Cerebellar cortex (tissue), 1 donor: ENCODE results near the gene GRK3.
"Not testable (repeated sequence)": the region's sequence is repeated elsewhere in the genome, so short reads cannot be mapped to it uniquely, and the experiment has no call there.

Experiments
- DNase-seq: peaks from one replicate; pipeline ENCODE4 v3.0.0-alpha.2; 2015; ENCODE audit warnings: low spot score

The GRK3 gene

DNA sequence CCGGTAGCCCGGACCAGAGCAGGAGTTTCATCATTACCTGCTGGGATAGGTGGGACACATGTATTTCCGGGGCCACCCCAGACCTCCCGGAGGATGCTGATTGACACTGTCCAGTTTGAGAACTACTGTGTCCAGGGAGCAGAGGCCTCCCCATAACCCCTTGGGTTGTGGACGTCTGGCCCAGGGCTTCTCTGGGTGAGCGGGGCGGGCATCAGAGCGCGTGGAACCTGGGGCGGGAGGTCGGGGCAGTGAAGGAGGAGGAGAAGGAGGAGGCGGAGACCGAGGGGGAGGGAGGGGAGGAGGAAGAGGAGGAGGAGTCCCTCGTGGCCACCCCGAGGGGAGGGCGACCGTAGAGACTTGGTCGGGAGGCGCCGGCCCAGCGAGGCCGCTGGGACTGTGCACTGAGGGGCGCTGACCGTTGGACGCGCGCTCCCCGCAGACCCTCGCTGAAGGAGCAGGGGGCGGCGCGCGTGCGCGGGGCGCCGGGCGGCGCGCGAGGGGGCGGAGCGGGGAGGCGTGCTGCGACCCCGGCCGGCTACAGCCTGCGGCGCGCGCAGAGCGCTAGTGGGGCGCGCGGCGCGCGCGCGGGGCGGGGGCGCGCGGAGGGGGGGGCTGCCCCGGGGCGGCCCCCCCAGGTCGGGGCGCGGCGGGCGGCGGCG, at the start of gene GRK3:
TSS of gene GRK3 (plus strand) at position 356 of the 659 bp plus-strand sequence. CDS start 366 bp downstream, outside the sequence.
- DNase-seq, result peak; percentile 66

DNA sequence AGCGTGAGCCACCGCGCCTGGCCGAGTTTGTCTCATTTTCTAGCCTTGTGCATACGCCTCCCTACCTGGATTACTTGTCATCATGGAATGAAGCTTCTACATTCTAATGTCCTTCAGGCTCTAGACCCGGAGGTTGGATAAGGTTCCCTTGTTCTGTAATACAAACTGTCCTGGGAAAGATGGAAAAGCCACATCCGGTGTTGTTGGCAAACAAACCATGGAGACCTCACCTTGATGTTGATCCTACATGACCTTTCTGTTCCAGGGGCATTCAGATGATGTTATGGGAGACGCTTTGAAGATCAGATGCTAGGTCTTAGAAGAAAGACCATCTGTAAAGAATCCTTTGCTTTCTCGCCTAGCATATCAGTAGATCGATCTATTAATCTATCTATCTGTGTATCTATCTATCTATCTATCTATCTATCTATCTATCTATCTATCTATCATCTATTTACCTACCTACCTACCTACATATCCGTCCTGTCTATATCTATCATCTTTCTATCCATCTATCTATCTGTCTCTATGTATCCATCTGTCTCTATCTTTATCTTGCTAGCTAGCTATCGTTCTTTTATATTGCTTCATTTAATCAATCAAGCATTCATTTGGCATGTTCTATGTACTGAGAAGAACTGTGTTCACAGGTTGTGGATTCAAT, 46.3 kb upstream of the GRK3 start:
- DNase-seq, result no peak

DNA sequence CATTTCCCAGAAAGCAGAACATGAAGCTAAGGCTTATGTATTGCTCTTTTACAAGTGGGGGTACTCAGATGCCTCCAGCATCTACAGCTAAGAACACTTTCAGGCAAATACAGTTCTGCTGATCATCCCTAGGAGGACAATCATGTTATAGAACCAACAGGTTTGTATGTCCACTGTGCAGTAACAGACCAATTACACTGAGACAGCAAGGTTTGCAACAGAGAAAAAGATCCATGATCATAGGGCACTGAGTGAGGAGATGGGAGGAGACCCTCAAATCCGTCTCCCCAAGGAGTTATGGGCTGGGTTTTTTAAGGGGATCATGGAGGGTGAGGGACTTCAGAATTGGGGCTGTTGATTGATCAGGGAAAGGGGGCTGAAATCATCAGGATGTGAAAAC, 39.1 kb upstream of the GRK3 start:
- no peak for DNase-seq

DNA sequence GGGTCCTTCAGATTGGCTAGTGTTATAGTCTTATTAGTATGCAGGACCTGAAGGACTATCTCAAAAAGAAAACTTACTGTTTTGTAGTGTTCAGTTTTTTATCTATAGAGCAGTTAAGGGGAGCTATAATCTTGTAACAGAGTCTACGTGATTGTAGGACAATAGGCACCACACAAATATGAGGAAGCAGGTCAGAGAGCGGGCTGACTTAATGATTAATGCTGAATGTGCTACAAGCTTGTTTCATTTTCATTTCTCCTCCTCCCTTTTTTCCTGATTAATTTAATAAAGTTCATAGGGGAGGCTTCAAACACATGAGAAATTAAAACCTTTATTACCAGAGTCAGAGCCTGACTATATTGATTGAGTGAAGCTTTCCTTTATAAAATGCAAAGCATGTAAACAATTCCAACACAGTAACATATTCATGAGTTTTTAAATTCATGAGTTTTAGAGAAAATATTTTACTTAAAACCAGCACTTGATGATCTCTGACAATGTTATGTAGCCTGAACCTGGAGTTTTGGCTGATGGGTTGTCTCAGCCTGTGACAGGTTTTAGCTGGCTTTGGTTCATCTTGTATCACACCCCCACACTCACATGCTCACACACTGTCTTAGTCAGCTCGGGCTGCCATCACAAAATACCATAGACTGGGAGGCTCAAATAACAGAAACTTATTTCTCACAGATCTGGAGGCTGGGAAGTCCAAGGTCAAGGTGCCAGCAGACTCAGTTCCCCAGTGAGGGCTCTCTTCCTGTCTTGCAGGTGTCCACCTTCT, 38.5 kb upstream of the GRK3 start:
- not testable (repeated sequence) for DNase-seq

DNA sequence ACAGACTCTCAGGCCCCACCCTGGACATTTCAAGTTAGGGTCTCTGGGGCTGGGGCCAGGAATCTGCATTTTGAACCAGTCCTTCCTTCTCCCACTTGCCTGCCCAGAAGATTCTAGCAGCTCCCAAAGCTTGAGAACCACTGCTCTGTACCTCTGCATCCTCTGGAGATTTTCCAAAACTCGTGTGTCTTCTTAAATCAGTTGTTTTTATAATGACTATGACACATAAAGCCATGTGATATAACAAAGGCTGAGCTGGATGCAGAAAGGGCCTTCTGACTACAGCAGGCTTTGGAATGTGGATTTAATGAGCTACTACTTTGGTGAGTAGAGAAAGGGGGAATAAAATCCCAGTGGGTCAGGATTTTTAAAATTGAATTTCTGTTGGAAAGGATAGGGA, 37.5 kb upstream of the GRK3 start:
- not testable (repeated sequence) for DNase-seq

DNA sequence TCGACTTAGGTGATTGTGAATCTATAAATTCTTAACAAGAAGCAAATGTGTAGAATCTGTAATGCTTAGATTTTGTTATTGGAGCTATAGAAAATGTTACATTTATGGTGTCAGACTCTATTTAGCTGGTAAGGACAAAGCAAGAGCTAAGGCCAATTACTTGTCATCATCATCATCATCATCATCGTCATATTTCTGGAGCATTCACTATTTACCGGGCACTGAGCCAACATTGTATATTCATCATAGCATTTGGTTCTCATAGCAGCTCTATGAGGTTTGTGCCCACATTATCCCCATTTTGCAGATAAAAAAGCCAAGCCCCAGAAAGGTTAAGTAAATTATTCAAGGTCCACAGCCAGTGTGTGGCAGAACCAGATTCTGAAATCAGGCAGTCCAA, 36.4 kb upstream of the GRK3 start:
- DNase-seq, result not testable (repeated sequence)

DNA sequence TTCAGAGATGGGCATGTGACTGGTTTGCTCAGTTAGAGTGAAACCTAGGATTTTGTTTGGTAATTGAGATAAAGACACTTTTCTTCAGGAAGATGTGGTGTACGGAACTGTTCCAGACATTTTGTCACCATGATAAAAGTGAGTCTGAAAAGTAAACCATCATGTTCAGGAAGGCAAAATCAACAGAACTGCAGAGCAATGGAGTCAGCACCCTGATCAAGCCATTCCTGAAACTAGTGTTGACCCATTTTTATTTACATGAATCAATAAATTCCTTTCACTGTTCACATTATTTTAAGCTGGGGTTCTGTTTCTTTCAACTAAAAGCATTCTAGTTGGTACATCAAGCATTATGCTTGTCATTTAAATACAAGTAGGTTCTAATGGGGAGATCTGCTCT, 35.4 kb upstream of the GRK3 start:
- not testable (repeated sequence) for DNase-seq

DNA sequence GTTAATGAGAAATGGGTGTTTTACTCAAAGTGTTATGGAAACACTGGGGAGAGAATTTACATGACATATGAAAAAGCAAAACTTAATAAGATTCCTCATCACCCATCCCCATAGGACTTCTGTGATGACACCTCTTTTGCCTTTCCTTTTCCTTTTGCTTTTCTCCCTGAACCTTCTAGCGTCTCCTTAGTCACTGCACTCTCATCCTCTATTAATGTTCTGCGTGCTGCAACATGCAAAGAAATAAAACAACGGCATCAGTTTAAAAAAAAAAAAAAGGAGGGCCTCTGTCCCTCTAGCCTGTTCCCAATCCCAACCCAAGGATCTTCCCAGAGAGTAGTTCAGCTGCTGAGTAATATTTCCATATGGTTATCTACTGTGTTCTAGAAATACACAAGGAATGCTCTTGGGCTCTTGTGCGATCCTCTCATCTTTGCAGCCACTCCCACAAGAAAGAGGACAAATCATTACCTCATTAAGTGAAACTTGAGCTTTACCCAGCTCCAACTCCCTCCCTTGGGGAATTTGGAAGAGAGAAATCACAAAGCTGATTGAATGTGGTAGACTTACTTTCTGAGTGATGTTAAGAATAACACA, 34.8 kb upstream of the GRK3 start:
- not testable (repeated sequence) for DNase-seq

DNA sequence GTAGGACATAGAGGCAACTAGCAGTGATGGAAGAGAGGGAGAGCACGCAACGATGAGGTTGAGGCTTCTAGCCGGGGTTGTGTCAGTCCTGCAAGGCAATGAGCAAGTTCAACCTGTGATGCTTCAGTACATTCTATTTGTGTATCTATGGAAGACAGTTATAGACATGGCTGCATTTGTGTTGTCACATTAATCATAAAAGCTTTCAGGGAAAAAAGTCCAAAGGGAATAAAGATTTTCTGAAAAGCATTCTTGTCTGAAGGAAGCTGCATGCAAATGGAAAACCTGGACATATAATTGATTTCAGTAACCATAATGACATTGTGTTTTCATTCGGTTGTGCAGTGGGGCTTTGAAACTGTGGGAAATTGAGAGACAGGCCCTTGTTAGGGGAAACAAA, 32.8 kb upstream of the GRK3 start:
- not testable (repeated sequence) for DNase-seq

DNA sequence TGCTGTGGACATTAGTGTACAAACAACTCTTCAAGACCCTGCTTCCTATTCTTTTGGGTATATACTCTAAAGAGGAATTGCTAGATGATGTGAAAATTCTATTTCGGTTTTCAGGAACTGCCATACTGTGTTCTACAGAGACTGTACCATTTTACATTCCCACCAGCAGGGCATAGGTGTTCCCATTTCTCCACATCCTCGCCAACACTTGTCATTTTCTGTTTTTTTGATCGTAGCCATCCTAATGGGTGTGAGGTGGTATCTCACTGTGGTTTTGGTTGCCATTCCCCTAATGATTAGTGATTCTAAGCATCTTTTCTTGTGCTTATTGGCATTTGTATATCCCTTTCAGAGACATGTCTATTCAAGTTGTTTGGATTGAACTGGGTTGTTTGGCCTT, 29.8 kb upstream of the GRK3 start:
- no peak for DNase-seq

DNA sequence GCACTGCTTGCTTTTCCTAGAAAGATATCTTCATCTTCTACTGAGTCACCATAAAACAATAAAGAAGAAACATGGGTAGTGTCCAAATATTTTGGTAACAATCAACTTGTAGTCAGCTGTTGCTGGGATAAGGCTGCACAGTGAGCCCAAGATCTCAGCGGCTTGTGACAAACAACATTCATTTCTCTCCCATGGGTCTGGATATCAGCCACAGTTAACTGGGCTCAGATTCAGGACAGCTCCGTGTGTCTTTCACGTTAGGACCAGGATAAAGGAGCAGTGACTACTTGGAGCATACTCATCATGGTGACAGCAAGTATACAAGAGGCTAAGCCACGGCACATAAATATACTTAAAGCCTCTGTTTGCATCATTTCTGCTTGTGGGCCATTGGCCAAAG, 27.9 kb upstream of the GRK3 start:
- DNase-seq, result peak; percentile 48

DNA sequence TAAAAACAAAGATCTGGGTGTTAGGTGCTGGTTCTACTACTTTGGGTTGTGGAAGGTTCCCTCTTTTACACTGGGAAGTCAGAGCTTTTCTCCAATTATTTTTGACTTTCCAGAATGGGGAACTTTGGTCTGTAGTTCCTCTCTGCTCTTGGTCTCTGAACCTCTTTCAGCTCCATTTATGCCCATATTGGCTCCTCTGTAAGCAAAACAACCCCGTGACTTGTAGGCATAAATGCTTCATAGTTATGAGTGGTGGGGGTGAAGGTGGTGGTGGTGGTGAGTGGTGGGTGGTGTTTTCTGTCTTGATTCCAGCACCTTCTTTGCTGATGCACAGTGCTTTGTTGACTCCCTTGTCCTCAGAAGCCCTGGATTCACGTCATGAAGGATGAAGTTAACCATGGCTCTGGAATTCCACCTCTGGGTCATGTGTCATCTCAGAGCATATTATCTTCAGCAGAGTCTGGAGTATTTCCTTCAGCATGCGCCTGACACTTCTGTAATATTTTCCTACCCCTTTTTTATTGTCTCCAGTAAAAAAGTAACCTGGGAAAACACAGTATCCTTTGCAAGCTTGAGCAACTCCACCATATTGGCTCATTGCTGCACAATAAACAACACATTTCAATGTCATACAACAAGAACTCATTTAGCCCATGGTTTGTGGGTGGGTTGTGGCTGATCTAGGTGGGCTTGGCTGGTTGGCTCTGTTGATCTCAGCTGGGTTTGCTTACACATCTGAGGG, 24.1 kb upstream of the GRK3 start:
- DNase-seq, result no peak

DNA sequence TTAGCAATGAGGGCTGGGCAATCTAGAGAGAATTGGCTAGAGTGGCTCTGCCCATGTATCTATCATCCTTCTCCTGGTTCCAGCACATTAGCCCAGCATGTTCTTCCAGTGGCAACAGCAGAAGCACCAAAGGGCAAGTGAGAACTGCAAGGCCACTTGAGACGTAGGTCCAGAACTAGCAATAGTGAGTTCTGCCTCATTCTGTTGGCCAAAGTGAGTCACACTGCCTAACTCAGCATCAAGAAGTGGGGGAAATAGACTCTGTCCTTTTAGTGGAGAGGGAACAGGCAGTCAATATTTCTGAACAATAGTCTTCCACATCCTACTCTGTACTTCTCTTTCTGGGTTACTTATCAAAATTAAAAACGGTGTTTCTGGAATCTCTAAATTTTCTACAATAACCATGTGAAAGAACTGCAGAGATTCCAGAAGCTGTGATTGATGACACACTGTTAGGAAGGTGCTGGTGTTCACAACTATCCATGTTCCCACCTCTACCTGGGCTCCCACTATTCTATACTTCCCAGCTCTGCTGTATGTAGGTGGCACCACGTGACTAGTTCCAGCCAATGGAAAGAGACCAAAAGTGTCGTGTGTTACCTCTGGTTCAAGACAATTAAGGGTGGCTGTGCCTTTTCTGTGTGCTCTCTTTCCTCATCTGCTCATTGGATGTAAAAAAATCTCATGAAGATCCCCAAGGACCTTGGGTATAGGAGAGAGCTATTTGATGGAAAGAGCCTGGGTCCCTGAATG, 23.4 kb upstream of the GRK3 start:
- DNase-seq, result no peak

DNA sequence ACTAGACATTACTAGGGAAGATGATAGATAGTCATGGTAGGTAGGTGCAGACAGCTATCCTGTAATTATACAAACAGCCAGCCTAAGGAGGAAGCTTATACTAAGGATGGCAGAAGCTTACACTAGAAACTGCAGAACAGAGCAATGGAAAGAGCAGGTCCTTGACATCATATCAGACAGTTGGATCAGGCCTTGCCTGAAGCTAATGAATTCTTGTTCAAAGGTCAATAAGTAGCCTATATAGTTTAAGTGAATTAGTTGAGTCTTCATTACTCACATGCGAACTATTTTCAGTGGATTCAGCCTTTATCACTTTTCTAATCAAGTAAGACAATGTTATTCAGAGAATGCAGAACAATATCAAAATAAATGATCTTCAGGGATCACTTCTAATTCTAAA, 22.3 kb upstream of the GRK3 start:
- no peak for DNase-seq

DNA sequence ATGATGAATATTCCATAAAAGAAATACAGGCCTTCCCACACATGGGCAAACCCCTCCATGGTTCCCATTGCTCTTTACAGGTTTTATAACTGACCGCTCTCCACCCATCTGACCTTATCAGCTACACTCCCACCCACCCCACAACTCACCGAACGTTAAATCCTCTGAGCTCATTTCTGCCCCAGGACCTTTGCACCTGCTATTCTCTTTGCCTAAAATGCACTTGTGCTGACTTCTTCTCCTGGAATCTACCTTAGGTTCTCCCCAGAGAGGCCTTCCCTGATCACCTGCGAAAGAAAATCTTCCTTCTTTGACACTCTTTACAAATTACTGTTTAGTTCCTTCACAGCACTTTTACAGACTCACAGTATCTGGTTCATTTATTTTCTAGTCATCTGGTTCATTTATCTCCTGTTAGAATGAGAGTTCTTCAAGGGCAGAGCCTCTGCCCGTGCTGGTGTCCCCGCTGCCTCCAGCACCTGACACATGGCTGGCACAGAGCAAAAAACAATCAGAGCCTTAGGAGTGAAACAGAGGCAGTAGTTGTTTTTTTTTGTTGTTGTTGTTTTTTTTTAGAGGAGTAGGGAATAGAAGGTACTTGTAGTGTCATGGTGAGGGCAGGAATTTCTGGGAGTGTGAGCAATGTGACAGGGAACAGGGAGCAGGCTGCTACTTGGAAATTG, 21.6 kb upstream of the GRK3 start:
- DNase-seq, result no peak

DNA sequence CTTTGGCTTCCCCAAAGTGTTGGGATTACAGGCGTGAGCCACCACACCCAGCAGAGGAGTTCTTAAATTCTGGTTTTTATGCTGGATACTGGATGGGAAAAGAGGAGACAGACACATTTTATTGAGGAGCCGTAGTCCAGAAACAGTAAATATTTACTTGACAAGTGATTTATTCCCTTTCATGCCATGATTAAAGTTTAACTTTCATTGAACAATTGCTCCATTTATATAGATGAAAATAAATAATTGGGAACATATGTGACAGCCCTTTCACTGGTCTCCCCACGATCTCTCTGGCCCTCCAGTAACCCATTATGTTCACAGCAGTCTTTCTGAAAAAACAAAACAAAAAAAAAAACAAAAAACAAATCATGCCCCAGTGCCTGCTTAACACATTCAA, 19.3 kb upstream of the GRK3 start:
- no peak for DNase-seq

DNA sequence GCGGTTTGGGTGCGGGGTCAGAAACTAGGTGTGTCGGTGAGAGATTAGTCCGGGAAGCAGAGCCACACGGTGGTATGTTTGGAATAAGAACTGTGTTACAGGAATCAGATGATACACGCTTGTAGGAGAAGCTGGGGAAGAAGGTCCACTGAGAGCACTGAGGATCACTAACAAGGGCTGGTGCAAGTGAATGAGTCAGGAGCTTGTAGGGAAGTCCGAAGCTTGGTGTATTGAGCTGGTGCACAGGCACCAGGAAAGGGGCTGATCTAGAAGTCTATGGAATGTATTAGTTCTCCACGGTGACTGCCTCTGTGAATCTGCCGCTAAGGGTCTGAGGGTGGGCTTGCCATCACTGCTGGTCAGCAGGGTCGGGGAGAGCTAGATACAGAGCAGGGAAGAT, 18.8 kb upstream of the GRK3 start:
- DNase-seq, result no peak

DNA sequence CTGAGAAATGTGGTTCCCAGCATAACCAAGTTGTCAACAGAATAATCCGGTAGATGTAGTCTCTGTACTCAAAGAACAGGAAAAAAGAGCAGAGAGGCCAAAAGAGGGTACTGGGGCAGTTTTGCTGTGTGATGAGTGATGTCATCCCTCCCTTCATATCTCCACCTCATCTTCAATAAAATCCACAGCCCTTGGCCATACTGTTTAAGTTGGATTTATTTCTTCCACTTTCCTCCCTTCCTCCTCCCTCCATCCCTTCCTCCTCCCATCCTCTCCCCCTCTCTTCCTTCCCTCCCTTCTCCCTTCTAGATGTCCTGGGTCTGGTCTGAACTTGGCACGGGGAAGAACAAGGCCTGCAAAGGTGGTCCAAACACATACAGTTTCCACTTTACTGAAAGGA, 18.2 kb upstream of the GRK3 start:
- no peak for DNase-seq

DNA sequence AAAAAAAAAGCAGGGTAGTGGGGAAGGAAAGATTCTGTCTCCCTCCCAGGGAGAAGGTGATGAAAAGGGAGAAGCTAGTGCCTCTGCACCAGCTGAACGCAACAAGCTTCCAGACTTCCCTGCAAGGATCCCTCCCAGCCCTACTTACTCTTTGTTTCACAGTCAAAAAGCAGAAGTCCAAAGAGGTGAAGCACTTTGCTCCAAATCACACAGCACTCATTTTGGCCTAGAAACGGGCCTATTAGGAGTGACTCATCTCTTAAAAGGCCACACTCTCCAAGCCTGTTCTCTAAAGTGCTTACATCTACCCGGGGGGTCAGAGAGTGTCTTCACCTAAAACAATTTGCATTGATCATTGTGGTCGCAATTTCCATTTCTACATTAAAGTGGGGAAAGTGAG, 17.7 kb upstream of the GRK3 start:
- no peak for DNase-seq

DNA sequence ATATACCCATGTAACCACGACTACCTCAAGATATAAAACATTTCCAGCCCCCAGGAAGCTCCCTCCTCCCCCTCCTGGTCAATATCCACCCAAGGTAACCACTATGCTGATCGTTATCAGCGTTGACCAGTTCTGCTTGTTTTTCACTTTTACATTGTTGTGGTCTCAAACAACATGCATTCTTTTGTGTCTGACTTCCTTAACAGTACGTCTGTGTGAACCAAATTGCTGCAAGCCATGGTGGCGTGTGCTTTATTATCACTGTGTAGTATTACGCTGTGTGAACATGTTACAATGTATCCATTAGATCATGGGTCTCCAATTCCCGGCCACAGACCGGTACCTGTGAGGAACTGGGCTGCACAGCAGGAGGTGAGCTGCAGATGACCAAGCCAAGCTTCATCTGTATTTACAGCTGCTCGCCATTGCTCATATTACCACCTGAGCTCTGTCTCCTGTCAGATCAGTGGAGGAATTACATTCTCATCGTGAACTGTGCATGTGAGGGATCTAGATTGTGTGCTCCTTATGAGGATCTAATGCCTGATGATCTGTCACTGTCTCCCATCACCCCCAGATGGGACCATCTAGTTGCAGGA, 15.5 kb upstream of the GRK3 start:
- no peak for DNase-seq
